Gastroesophageal sphincter (tissue), 4 donors: ENCODE measurements around the gene BTBD18. TPM values are rescaled to one million over a fixed set of nuclear protein-coding genes. Genes with fewer than 3 reads are reported as not detected.

Source experiments
- ATAC-seq: fragments of 150-250 bp; one replicate; pipeline ENCODE4 v1.9.1; 2016; ENCODE audit warnings: mild to moderate bottlenecking, moderate library complexity
- H3K27ac ChIP-seq, 4 donors: fragments of 200-600 bp; sonication (generic) in 3 of 4; 1 replicate in 3 of 4; 2 replicates in 1 of 4; pipeline ENCODE4 v1.5.1; 2016 to 2019
- H3K27me3 ChIP-seq: fragments of 200-600 bp; sonication (generic); one replicate; pipeline ENCODE4 v1.5.1; 2019
- H3K36me3 ChIP-seq, 2 donors: fragments of 200-600 bp; sonication (generic); one replicate each; pipeline ENCODE4 v1.5.1; 2019; ENCODE audit warnings: control low read depth in 1 of 2
- H3K4me1 ChIP-seq, 3 donors: fragments of 200-600 bp; sonication (generic); 1 replicate in 2 of 3; 2 replicates in 1 of 3; pipeline ENCODE4 v1.5.1; 2016 to 2019; ENCODE audit warnings: control low read depth in 2 of 3
- H3K4me3 ChIP-seq, 2 donors: fragments of 200-600 bp; sonication (generic); one replicate each; pipeline ENCODE4 v1.5.1; 2019; ENCODE audit warnings: mild to moderate bottlenecking in 1 of 2, moderate library complexity in 1 of 2
- H3K9me3 ChIP-seq, 3 donors: fragments of 200-600 bp; sonication (generic); one replicate each; pipeline ENCODE4 v1.5.1; 2017 to 2019; ENCODE audit warnings: control low read depth in 2 of 3
- CTCF ChIP-seq, 4 experiments: fragments of 200-600 bp in 2 of 4; fragments of 450-650 bp in 2 of 4; sonication (generic) in 1 of 4; IDR thresholded peaks; one replicate each; pipeline ENCODE4 v1.5.1; 2017 to 2019; ENCODE audit warnings: antibody characterized with exemption in 4 of 4, mild to moderate bottlenecking in 2 of 4, moderate library complexity in 2 of 4
- EP300 ChIP-seq: sonication (generic); formaldehyde crosslinking; IDR thresholded peaks from one replicate; pipeline ENCODE4 v1.6.1; 2017; ENCODE audit warnings: antibody characterized with exemption, mild to moderate bottlenecking
- POLR2A ChIP-seq, 2 donors: fragments of 450-650 bp; IDR thresholded peaks; one replicate each; pipeline ENCODE4 v1.6.1; 2017; ENCODE audit warnings: antibody characterized with exemption in 2 of 2, mild to moderate bottlenecking in 2 of 2, moderate library complexity in 1 of 2
- POLR2AphosphoS5 ChIP-seq: sonication (generic); formaldehyde crosslinking; IDR thresholded peaks from one replicate; pipeline ENCODE4 v1.6.1; 2017; ENCODE audit warnings: antibody characterized with exemption
- WGBS, 2 donors: methylation state at CpG; one replicate each; pipeline ENCODE4 v1.1.5; 2018; ENCODE audit warnings: low coverage in 1 of 2; 5-methylcytosine and 5-hydroxymethylcytosine counted together
- total RNA-seq, 4 donors: library from RNA; depleted of rRNA; stranded (reverse); fragments of >200 nt; gene quantifications; one replicate each; pipeline ENCODE4 v1.1.0, GENCODE V29; 2016

Gene BTBD18
- total RNA-seq, 4 donors from 2014 or later: not detected

- Histone ChIP-seq H3K36me3 (no peaks in the 10 kb centered on the region), H3K9me3 (no peaks in the 10 kb centered on the region), H3K27ac (peak overlapping the region; percentile 85 to 100 (median 88)), H3K4me1 (peaks cover 10 to 53% (median 13%) of the 10 kb centered on the region in 3 donors), H3K27me3 (no peaks in the 10 kb centered on the region), H3K4me3 (peak overlapping the region; percentile 61 to 100)
- no peak for ATAC-seq
- WGBS, 2 donors: 0 to 15% methylated on average over 2 to 4 of the region's 4 CpGs
- TF ChIP-seq POLR2AphosphoS5 (no peak), EP300 (no peak), CTCF (IDR thresholded peaks at IDR 0.05) (no peak), POLR2A (IDR thresholded peaks at IDR 0.05) (no peak)
Measured at GRCh38 chr11:57764021-57764420, 12.4 kb upstream of the BTBD18 start.

- Histone ChIP-seq H3K27me3 (no peaks in the 10 kb centered on the region), H3K27ac (peak overlapping the region; percentile 85 to 100 (median 88)), H3K9me3 (no peaks in the 10 kb centered on the region), H3K4me1 (peaks cover 9 to 48% (median 10%) of the 10 kb centered on the region in 3 donors), H3K36me3 (no peaks in the 10 kb centered on the region), H3K4me3 (peak overlapping the region; percentile 61 to 100)
- WGBS, 2 donors: 0 to 7% methylated on average over 1 of the region's 1 CpG
- no peak for ATAC-seq
- TF ChIP-seq CTCF (IDR thresholded peaks at IDR 0.05): peak; percentile 23 to 51 (median 46)
- TF ChIP-seq EP300: no peak
- TF ChIP-seq POLR2AphosphoS5: peak; percentile 42
- no peak for TF ChIP-seq POLR2A (IDR thresholded peaks at IDR 0.05)
Measured at GRCh38 chr11:57763568-57763967, 11.9 kb upstream of the BTBD18 start.

- Histone ChIP-seq H3K4me1 (peaks cover 8 to 38% (median 10%) of the 10 kb centered on the region in 3 donors), H3K36me3 (no peaks in the 10 kb centered on the region), H3K4me3 (peak overlapping the region; percentile 61 to 100), H3K9me3 (no peaks in the 10 kb centered on the region), H3K27ac (peak overlapping the region; percentile 85 to 100 (median 88)), H3K27me3 (no peaks in the 10 kb centered on the region)
- ATAC-seq: no peak
- 0 to 2% methylated on average over 5 to 8 of the region's 9 CpGs for WGBS, 2 donors
- TF ChIP-seq EP300 (no peak), CTCF (IDR thresholded peaks at IDR 0.05) (no peak), POLR2A (IDR thresholded peaks at IDR 0.05) (no peak), POLR2AphosphoS5 (no peak)
Measured at GRCh38 chr11:57762235-57762861, 10.7 kb upstream of the BTBD18 start.

GRCh38 chr11:57761301-57762234, 9.9 kb upstream of the BTBD18 start, which contains the start of gene CTNND1:
Gene CTNND1, plus strand, starts transcription at chr11:57761802. Its CDS starts 29,677 bp downstream, at chr11:57791479.
- peaks cover 8 to 30% (median 10%) of the 10 kb centered on the region in 3 donors for H3K4me1 ChIP-seq
- no peaks in the 10 kb centered on the region for H3K9me3 ChIP-seq
- peak within 1 kb of the TSS; percentile 85 to 100 (median 88) for H3K27ac ChIP-seq
- H3K27me3 ChIP-seq: no peaks in the 10 kb centered on the region
- 2 to 7% methylated on average over 13 of the region's 13 CpGs for WGBS, 2 donors
- peak; percentile 100 for ATAC-seq
- H3K36me3 ChIP-seq: no peaks in the 10 kb centered on the region
- peak; percentile 28 to 53 for TF ChIP-seq POLR2A (IDR thresholded peaks at IDR 0.05)
- TF ChIP-seq POLR2AphosphoS5: peak; percentile 90
- TF ChIP-seq CTCF (IDR thresholded peaks at IDR 0.05): no peak
- H3K4me3 ChIP-seq: peak within 1 kb of the TSS; percentile 61 to 100
